ENCODE data around the gene RAB11A. TPM values are rescaled to one million over a fixed set of nuclear protein-coding genes. Genes with fewer than 3 reads are reported as not detected.

RAB11A gene
- total RNA-seq, 1 donor from 2014 or later: 482 TPM

DNA sequence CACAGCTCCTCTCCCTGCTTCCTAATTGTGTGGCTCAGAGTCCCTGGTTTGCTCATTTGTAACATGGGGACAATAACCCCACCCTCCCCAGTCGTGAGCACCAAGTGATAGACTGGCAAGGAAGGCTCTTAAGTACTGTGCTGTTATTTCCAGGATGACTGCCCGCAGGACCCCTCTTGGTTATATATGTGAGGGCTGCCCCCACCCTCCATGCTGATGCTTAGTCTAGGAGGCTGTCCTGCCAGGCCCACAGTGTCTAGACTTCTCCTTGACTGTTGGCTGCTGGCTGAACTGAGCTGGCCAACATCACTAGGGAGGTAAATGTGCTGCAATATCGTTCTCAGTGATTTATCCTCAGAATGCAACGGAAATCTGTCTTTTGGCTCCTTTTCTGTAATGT, 45.1 kb downstream of the RAB11A start:
- H3K9me3 ChIP-seq (ENCODE audit: low read depth): no peaks in the 10 kb centered on the region
- no peaks in the 10 kb centered on the region for H3K36me3 ChIP-seq
- H3K27ac ChIP-seq: no peak overlapping the region
- H3K27me3 ChIP-seq: no peaks in the 10 kb centered on the region
- H3K4me3 ChIP-seq: no peak overlapping the region
- no peaks in the 10 kb centered on the region for H4K20me1 ChIP-seq (ENCODE audit: low read depth)
- no peaks in the 10 kb centered on the region for H3F3A ChIP-seq (ENCODE audit: low read depth)
- Mint-ChIP-seq H3K4me1 (peaks cover 12% of the 10 kb centered on the region), H3K27ac (no peak overlapping the region), H3K9me3 (no peaks in the 10 kb centered on the region), H3K27me3 (ENCODE audit: insufficient read depth, low read depth) (peaks cover 7% of the 10 kb centered on the region), H3K36me3 (peaks cover 3% of the 10 kb centered on the region), H3K4me3 (no peak overlapping the region)
- no peak overlapping the region for H3K4me2 ChIP-seq
- H2AFZ ChIP-seq (replicated peaks): no peak overlapping the region
- H3K4me1 ChIP-seq: peaks cover 12% of the 10 kb centered on the region
- no peak overlapping the region for H3K9ac ChIP-seq
- TF ChIP-seq EZH2phosphoT487 (IDR thresholded peaks at IDR 0.05) (no peak), EZH2 (IDR thresholded peaks at IDR 0.05) (no peak)
- TF ChIP-seq, protein P1, sequence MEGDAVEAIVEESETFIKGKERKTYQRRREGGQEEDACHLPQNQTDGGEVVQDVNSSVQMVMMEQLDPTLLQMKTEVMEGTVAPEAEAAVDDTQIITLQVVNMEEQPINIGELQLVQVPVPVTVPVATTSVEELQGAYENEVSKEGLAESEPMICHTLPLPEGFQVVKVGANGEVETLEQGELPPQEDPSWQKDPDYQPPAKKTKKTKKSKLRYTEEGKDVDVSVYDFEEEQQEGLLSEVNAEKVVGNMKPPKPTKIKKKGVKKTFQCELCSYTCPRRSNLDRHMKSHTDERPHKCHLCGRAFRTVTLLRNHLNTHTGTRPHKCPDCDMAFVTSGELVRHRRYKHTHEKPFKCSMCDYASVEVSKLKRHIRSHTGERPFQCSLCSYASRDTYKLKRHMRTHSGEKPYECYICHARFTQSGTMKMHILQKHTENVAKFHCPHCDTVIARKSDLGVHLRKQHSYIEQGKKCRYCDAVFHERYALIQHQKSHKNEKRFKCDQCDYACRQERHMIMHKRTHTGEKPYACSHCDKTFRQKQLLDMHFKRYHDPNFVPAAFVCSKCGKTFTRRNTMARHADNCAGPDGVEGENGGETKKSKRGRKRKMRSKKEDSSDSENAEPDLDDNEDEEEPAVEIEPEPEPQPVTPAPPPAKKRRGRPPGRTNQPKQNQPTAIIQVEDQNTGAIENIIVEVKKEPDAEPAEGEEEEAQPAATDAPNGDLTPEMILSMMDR (IDR thresholded peaks at IDR 0.05): no peak
- no peak for DNase-seq (ENCODE audit: low spot score)
- no peaks in the 10 kb centered on the region for H3K79me2 ChIP-seq (ENCODE audit: low read depth)

DNA sequence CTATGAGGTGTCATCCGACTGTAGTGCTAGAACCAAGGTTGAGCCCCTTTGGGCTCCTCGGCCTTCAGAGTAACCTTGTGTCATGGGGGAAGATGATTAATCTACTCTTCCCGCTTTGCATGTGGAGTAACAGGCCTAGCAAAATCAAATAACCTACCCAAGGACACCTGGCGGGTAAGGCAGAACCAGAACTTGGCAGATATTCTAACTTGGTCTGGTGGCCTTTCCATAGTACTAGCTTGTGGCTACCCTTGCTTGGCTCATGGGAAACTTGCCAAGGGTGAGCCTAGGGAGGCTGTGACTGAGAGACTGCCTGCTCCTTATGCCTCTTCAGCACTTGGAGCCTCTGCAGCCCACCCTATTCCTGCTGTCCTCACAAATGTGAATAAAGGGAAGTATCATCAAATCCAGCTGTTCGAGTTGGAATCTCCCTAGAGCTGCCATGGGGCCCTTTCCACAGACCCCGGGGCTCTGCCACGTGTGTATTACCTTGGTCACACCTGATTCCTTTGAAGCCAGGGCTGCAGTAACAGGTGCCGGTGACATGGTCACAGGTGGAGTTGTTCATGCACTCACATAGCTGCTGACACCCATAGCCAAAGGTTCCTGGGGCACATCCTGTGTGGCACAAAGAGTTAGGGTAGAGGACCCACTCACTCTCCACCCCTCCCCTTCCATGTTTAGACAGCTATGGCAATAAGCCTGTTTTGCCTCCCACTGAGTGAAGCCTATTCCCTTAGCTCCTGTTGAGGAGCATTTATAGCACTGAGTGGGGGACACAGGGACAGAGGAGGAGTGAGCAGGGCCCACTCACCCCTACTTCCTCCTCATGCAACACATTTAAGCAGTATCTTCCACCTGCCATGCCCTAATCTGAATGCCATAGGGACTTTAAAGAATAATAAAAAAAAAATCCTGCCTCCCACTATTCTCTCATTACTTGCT, 46.0 kb downstream of the RAB11A start:
- Histone ChIP-seq H3K79me2 (ENCODE audit: low read depth) (no peaks in the 10 kb centered on the region), H3K9me3 (ENCODE audit: low read depth) (no peaks in the 10 kb centered on the region), H4K20me1 (ENCODE audit: low read depth) (no peaks in the 10 kb centered on the region), H3K27me3 (no peaks in the 10 kb centered on the region), H3K9ac (no peak overlapping the region), H3K4me1 (peaks cover 12% of the 10 kb centered on the region), H2AFZ (replicated peaks) (no peak overlapping the region), H3K4me2 (no peak overlapping the region), H3F3A (ENCODE audit: low read depth) (no peaks in the 10 kb centered on the region), H3K4me3 (no peak overlapping the region), H3K27ac (no peak overlapping the region), H3K36me3 (no peaks in the 10 kb centered on the region)
- Mint-ChIP-seq H3K27me3 (ENCODE audit: insufficient read depth, low read depth) (peaks cover 7% of the 10 kb centered on the region), H3K9me3 (no peaks in the 10 kb centered on the region), H3K27ac (no peak overlapping the region), H3K4me3 (no peak overlapping the region), H3K36me3 (no peaks in the 10 kb centered on the region), H3K4me1 (peaks cover 12% of the 10 kb centered on the region)
- TF ChIP-seq EZH2 (IDR thresholded peaks at IDR 0.05) (no peak), EZH2phosphoT487 (IDR thresholded peaks at IDR 0.05) (no peak)
- TF ChIP-seq, protein P1 (IDR thresholded peaks at IDR 0.05): no peak
- DNase-seq (ENCODE audit: low spot score): no peak

DNA sequence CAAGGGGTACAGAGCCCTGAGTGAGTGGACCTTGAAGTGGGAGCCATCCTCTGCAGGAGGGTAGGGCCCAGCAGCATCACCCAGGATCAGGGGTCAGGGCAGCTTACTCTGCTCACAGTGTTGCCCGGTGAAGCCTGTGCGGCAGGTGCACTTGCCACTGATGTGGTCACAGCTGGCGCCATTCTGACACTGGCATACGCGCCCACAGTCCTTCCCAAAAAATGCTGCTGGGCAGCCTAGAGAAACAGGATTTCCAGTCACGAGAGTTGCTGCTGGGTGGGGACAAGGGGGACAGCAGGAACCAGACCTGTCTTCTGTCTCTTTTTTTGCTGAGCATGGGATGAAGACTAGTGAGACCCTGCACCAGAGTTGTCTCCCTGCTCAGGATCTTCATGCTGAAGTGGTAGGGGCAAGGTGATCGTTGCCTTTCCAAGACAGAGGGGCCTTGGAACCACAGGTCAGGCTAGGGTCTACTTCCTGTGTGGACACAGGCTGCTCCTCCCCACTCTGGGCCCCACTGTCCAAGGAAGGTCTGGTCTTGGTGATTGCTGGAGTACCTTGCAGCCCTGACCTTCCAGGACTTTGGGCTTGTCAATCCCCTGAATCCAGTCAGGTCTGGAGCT, 46.9 kb downstream of the RAB11A start:
- Histone ChIP-seq H3K36me3 (no peaks in the 10 kb centered on the region), H3K27ac (no peak overlapping the region), H2AFZ (replicated peaks) (no peak overlapping the region), H4K20me1 (ENCODE audit: low read depth) (no peaks in the 10 kb centered on the region), H3K4me1 (peaks cover 12% of the 10 kb centered on the region), H3K9me3 (ENCODE audit: low read depth) (no peaks in the 10 kb centered on the region), H3K4me2 (peak overlapping the region; percentile 23), H3F3A (ENCODE audit: low read depth) (no peaks in the 10 kb centered on the region), H3K79me2 (ENCODE audit: low read depth) (no peaks in the 10 kb centered on the region), H3K9ac (no peak overlapping the region), H3K27me3 (no peaks in the 10 kb centered on the region), H3K4me3 (no peak overlapping the region)
- no peak overlapping the region for H3K4me3 Mint-ChIP-seq
- peak overlapping the region; percentile 53 for H3K27ac Mint-ChIP-seq
- TF ChIP-seq EZH2 (IDR thresholded peaks at IDR 0.05) (no peak), EZH2phosphoT487 (IDR thresholded peaks at IDR 0.05) (no peak)
- TF ChIP-seq, protein P1 (IDR thresholded peaks at IDR 0.05): no peak
- H3K9me3 Mint-ChIP-seq: no peaks in the 10 kb centered on the region
- peaks cover 12% of the 10 kb centered on the region for H3K4me1 Mint-ChIP-seq
- no peak for DNase-seq (ENCODE audit: low spot score)
- H3K27me3 Mint-ChIP-seq (ENCODE audit: insufficient read depth, low read depth): peaks cover 7% of the 10 kb centered on the region
- no peaks in the 10 kb centered on the region for H3K36me3 Mint-ChIP-seq

All from neural progenitor cell (in vitro differentiated cells).